Body of pancreas (tissue), 4 donors: ENCODE results near the gene KLB. TPM values are rescaled to one million over a fixed set of nuclear protein-coding genes. Genes with fewer than 3 reads are reported as not detected.
"Not testable (repeated sequence)": the region's sequence is repeated elsewhere in the genome, so short reads cannot be mapped to it uniquely, and the experiment has no call there.

Source experiments
- ATAC-seq: fragments of 150-250 bp; one replicate; pipeline ENCODE4 v1.9.1; 2016
- DNase-seq, 4 donors: peaks; one replicate each; pipeline ENCODE4 v3.0.0-alpha.2; 2019
- H3K27ac ChIP-seq, 4 donors: fragments of 200-600 bp; sonication (generic); 1 replicate in 3 of 4; 2 replicates in 1 of 4; pipeline versions ENCODE4 v1.5.1 to v1.6.1; 2016 to 2019; ENCODE audit warnings: mild to moderate bottlenecking in 1 of 4, mixed read lengths in 1 of 4, moderate library complexity in 1 of 4
- H3K27me3 ChIP-seq, 2 donors: fragments of 200-600 bp; sonication (generic); one replicate each; pipeline ENCODE4 v1.6.0; 2016; ENCODE audit warnings: mild to moderate bottlenecking in 1 of 2
- H3K36me3 ChIP-seq, 2 donors: fragments of 200-600 bp; sonication (generic); replicated peaks in 1 of 2; 2 replicates each; pipeline ENCODE4 v1.5.1; 2016; ENCODE audit warnings: low read depth in 2 of 2; ENCODE audit not compliant: insufficient read depth in 1 of 2
- H3K4me1 ChIP-seq: fragments of 200-600 bp; sonication (generic); one replicate; pipeline ENCODE4 v1.6.0; 2016
- H3K4me3 ChIP-seq, 2 donors: fragments of 200-600 bp; sonication (generic); 1 replicate in 1 of 2; 2 replicates in 1 of 2; pipeline ENCODE4 v1.5.1; 2016 to 2019
- H3K9me3 ChIP-seq, 3 donors: fragments of 200-600 bp; sonication (generic); 1 replicate in 2 of 3; 2 replicates in 1 of 3; pipeline ENCODE4 v1.5.1; 2016
- POLR2A ChIP-seq, 3 donors: fragments of 450-650 bp; IDR thresholded peaks; one replicate each; pipeline ENCODE4 v1.6.1; 2016; ENCODE audit warnings: antibody characterized with exemption in 3 of 3, mild to moderate bottlenecking in 2 of 3
- WGBS, 2 donors: methylation state at CpG; one replicate each; pipeline ENCODE4 v1.1.5; 2017; 5-methylcytosine and 5-hydroxymethylcytosine counted together
- intact Hi-C: fragments of 100-400 bp; cut with DNase I; formaldehyde crosslinking; loops from one replicate; pipeline ENCODE4 v1.15.1; 2023
- total RNA-seq, 2 donors: library from RNA; depleted of rRNA; stranded (reverse); fragments of >200 nt; gene quantifications; one replicate each; pipeline ENCODE4 v1.1.0, GENCODE V29; 2016
- TF ChIP-seq, protein P1 (sequence below), 7 experiments: fragments of 450-650 bp in 4 of 7; fragments of 200-600 bp in 3 of 7; sonication (generic) in 3 of 7; IDR thresholded peaks; one replicate each; pipeline ENCODE4 v1.5.1; 2016 to 2019; ENCODE audit warnings: antibody characterized with exemption in 7 of 7

KLB gene
- total RNA-seq, 2 donors from 2014 or later = 2.1 to 3.6 TPM

DNA sequence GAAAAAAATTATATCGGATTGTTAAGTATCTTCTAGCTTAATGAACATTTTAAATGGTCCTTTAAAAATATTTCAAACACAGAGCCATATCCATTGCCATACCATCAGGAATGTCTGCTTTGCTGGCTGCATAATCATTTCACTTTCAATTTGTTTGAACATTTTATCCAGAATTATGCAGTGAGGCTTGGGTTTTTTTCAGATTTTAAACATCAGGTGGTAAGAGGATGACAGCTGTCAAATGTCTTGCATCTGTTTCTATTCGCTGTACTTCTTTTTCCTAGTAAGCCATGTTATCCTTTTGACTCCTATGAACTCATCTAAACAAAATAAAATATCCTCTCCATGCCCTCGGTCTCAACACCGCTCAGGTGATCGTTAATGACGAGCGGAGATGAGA lies 41.4 kb upstream of the KLB start:
- Histone ChIP-seq H3K27me3 (no peaks in the 10 kb centered on the region), H3K4me1 (peaks cover 28% of the 10 kb centered on the region), H3K27ac (peak overlapping the region; percentile 73 to 94 (median 92)), H3K9me3 (peaks cover 0 to 2% (median 0%) of the 10 kb centered on the region in 3 donors), H3K4me3 (peak overlapping the region; percentile 85 to 99), H3K36me3 (no peaks in the 10 kb centered on the region)
- TF ChIP-seq, protein P1, sequence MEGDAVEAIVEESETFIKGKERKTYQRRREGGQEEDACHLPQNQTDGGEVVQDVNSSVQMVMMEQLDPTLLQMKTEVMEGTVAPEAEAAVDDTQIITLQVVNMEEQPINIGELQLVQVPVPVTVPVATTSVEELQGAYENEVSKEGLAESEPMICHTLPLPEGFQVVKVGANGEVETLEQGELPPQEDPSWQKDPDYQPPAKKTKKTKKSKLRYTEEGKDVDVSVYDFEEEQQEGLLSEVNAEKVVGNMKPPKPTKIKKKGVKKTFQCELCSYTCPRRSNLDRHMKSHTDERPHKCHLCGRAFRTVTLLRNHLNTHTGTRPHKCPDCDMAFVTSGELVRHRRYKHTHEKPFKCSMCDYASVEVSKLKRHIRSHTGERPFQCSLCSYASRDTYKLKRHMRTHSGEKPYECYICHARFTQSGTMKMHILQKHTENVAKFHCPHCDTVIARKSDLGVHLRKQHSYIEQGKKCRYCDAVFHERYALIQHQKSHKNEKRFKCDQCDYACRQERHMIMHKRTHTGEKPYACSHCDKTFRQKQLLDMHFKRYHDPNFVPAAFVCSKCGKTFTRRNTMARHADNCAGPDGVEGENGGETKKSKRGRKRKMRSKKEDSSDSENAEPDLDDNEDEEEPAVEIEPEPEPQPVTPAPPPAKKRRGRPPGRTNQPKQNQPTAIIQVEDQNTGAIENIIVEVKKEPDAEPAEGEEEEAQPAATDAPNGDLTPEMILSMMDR (IDR thresholded peaks at IDR 0.05) = no peak
- TF ChIP-seq POLR2A (IDR thresholded peaks at IDR 0.05) = no peak
- no peak for DNase-seq
- intact Hi-C loops = no loop called here
- 2 to 3% methylated on average over 7 of the region's 7 CpGs for WGBS, 2 donors
- no peak for ATAC-seq

DNA sequence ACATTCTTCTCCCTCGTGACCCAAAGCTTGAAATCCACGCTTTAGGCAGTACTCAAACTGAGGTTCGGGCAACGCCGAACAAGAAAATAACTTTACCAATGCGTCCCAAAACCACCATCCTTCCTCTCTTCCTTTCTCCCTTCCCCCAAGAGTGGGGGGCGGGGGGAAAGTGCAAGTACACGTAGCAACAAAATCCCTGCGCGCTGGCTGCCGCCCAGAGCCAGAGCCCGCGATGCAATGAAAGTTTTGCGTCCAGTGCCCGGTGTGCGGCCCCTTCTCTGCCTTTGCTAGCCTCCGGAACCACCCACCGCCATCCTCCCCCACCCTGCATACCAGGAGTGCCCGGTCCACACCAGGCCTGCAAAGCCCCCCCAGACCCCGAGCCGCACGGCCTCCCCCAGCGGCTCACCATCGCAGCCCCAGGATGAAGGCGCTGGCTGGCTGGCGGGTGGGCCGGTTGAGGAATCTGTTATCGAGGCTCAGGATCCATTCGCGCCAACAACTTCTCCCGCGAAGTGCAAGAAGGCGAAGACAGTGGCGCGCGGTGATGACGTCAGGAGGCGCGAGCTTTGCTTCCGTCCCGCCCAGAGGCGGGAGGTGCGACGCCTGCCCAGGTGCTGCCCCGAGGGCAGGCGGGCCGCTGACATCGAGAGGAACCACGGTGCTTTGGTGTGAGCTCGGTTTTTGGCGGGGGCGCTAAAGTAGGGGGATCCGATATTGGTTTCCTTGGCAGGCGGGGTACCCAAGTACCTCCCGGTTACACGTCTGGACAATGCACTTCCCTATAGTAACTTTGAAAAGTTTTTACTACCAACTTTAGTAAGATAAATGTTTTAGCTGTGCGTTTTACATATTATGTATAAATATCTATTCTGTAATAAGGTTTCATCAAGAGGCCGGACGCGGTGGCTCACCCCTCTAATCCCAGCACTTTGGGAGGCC lies 40.6 kb upstream of the KLB start, which contains the start of gene RFC1:
TSS of gene RFC1 (minus strand) at position 533 of the 942 bp plus-strand sequence. CDS start at position 412, 121 bp downstream.
- ATAC-seq = peak; percentile 98
- H3K4me3 ChIP-seq = peak within 1 kb of the TSS; percentile 85 to 99
- TF ChIP-seq, protein P1 (IDR thresholded peaks at IDR 0.05) = peak in 1 of 7 experiments; percentile 12
- peak; percentile 52 to 81 (median 78) for TF ChIP-seq POLR2A (IDR thresholded peaks at IDR 0.05)
- intact Hi-C loops = no loop called here
- H3K27ac ChIP-seq = peak within 1 kb of the TSS; percentile 73 to 94 (median 92)
- DNase-seq = peak; percentile 94 to 97 (median 95)
- WGBS, 2 donors = 4 to 7% methylated on average over 30 to 60 of the region's 60 CpGs
- peaks cover 0 to 1% (median 0%) of the 10 kb centered on the region in 3 donors for H3K9me3 ChIP-seq
- H3K27me3 ChIP-seq = no peaks in the 10 kb centered on the region
- H3K36me3 ChIP-seq = no peaks in the 10 kb centered on the region
- peaks cover 28% of the 10 kb centered on the region for H3K4me1 ChIP-seq

DNA sequence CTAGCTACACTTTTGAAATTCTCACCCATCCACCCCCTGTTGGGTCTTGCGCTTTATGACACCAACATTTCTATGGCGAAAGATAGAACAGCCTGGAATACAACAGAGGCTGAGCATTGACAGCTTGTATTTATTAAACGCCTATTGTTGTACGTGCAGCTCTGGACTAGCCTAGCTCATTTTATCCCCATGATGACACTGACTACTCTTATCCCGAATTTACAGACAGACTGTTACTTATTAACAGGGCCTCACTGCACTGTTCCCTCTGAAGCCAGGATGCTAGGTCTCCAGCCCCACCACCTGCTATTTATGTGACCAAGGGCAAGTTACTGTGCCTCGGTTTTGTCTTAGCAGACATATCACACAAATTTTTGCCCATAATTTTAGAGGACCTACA lies 39.6 kb upstream of the KLB start:
- TF ChIP-seq POLR2A (IDR thresholded peaks at IDR 0.05) = no peak
- TF ChIP-seq, protein P1 (IDR thresholded peaks at IDR 0.05) = no peak
- Histone ChIP-seq H3K4me3 (no peak overlapping the region), H3K9me3 (peaks cover 0 to 6% (median 0%) of the 10 kb centered on the region in 3 donors), H3K27ac (no peak overlapping the region), H3K36me3 (no peaks in the 10 kb centered on the region), H3K27me3 (no peaks in the 10 kb centered on the region), H3K4me1 (peaks cover 28% of the 10 kb centered on the region)
- WGBS, 2 donors = 66 to 74% methylated on average over 6 of the region's 6 CpGs
- DNase-seq (no peak), ATAC-seq (no peak)
- intact Hi-C loops = no loop called here

GRCh38 chr4:39369301-39369700 lies 37.4 kb upstream of the KLB start:
- ATAC-seq = no peak
- WGBS, 2 donors = 49 to 68% methylated on average over 4 of the region's 4 CpGs
- Histone ChIP-seq H3K9me3 (peaks cover 0 to 6% (median 0%) of the 10 kb centered on the region in 3 donors), H3K4me3 (no peak overlapping the region), H3K27ac (no peak overlapping the region), H3K36me3 (no peaks in the 10 kb centered on the region), H3K4me1 (peaks cover 10% of the 10 kb centered on the region), H3K27me3 (no peaks in the 10 kb centered on the region)
- no peak for DNase-seq
- TF ChIP-seq, protein P1 (IDR thresholded peaks at IDR 0.05) = no peak
- TF ChIP-seq POLR2A (IDR thresholded peaks at IDR 0.05) = no peak
- intact Hi-C loops = no loop called here

DNA sequence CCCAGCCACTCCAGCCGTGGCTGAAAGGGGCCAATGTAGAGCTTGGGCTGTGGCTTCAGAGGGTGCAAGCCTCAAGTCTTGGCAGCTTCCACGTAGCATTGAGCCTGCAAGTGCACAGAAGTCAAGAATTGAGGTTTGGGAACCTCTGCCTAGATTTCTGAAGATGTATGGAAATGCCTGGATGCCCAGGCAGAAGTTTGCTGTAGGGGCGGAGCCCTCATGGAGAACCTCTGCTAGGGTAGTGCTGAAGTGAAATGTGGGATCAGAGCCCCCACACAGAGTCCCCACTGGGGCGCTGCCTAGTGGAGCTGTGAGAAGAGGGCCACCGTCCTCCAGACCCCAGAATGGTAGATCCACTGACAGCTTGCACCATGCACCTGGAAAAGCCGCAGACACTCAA lies 35.5 kb upstream of the KLB start:
- WGBS, 2 donors = 90 to 100% methylated on average over 2 to 6 of the region's 6 CpGs
- ATAC-seq, intact Hi-C loops: not testable (repeated sequence)

More for the DNA sequence above, 35.5 kb upstream of the KLB start:
- H3K4me3 ChIP-seq, H3K4me1 ChIP-seq, DNase-seq, H3K36me3 ChIP-seq, H3K27ac ChIP-seq, H3K9me3 ChIP-seq, H3K27me3 ChIP-seq: not testable (repeated sequence)
